ENCODE measurements around the gene RPA1.

Gene RPA1

GRCh38 chr17:1943436-1943831, 113.6 kb downstream of the RPA1 start:
- DNase-seq, result no peak

GRCh38 chr17:1945621-1946020, 115.8 kb downstream of the RPA1 start:
- no peak for DNase-seq

- no peak for DNase-seq
These were observed 116.5 kb downstream of the RPA1 start for GRCh38 chr17:1946021-1946932.

GRCh38 chr17:1947229-1947742, 117.5 kb downstream of the RPA1 start:
- no peak for DNase-seq

GRCh38 chr17:1947743-1948516, 118.1 kb downstream of the RPA1 start:
- no peak for DNase-seq

- DNase-seq, result no peak
These were observed 118.7 kb downstream of the RPA1 start for GRCh38 chr17:1948517-1948825.
